GM12892 (cell line): ENCODE measurements around the gene PHLPP1.

ENCODE experiments used
- POLR2AphosphoS5 ChIP-seq: IDR thresholded peaks from 2 replicates; pipeline ENCODE4 v1.6.1; 2011; ENCODE audit warnings: low read depth, low read length, control low read depth
- TAF1 ChIP-seq: IDR thresholded peaks from 2 replicates; pipeline ENCODE4 v1.6.1; 2011; ENCODE audit warnings: low read depth, mild to moderate bottlenecking, control low read depth, low read length, borderline replicate concordance

DNA sequence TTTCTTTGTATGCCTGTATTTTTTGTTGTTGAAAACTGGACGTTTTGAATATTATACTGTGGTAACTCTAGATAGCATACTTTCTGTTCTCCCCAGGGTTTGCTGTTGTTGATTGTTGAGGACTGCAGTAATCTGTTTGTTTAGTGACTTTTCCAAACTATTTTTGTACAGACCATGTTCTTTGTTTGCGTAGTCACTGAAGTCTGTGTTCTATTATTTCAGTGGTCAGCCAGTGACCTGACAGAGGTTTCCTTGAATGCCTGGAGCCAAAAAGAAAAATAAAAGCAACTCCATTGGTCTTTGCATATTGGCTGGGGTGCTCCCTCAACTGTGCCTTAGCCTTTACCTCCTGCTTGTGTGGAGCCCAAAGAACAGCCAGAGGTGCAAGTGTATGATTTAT, 42.7 kb upstream of the PHLPP1 start:
- no peak for TF ChIP-seq TAF1
- no peak for TF ChIP-seq POLR2AphosphoS5
